ENCODE data around the gene LCE5A.

LCE5A gene

DNA sequence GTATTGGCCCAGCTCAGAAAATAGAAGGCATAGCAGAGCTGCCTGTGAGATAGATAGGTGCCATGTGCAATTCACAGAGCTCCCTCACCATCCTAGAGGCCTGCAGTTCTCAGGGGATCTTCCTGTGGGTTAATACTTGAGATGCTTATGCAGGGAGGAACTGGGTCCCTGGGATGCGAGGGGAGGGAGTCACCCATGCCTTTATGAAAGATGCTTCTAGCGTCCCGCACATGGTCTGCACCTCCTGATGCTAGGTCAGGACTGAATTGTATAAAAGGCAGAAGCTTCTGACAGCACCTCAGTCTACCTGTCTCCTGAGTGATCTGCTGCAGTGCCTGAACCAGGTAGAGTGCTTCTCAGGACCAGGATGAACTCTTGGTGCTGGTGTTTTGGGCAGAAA, at the start of gene LCE5A:
LCE5A (plus strand) TSS at position 301 of the 400 bp plus-strand sequence. CDS start 732 bp downstream, outside the sequence.
- H3K27ac ChIP-seq = no peak within 1 kb of the TSS
- TF ChIP-seq CTCF (IDR thresholded peaks at IDR 0.05) = no peak
- TF ChIP-seq ZFX (IDR thresholded peaks at IDR 0.05; ENCODE audit: borderline replicate concordance) = no peak

DNA sequence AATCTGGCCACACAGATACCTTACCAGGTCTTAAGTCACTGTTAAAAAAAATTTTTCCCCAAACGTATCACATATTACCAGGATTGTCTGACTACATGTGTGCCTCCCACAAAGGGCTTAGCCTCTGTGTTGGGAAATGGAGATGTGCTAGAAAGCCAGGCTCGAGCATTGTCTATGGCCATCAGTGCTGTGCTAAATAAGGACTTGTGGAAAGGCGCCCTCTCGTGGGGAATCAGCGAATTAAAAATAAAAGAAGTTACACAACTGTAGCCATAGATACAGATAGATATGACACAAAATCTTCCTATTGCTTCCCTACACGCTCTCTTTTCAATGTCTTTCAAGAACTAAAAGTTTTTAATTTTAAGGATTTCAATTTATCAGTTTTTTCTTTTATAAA, 49.1 kb upstream of the LCE5A start:
- TF ChIP-seq ZFX (IDR thresholded peaks at IDR 0.05; ENCODE audit: borderline replicate concordance) (no peak), CTCF (IDR thresholded peaks at IDR 0.05) (peak; percentile 97)
- no peak overlapping the region for H3K27ac ChIP-seq

DNA sequence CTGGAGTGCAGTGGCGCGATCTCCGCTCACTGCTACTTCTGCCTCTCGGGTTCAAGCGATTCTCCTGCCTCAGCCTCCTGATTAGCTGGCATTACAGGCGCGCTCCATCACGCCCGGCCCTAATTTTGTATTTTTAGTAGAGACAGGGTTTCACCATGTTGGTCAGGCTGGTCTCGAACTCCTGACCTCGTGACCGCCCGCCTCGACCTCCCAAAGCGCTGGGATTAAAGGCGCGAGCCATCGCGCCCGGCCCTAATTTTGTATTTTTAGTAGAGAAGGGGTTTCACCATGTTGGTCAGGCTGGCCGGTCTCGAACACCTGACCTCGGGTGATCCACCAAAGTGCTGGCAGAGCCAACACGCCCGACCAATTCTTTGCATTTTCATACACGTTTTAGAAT, 48.0 kb upstream of the LCE5A start:
- no peak for TF ChIP-seq ZFX (IDR thresholded peaks at IDR 0.05; ENCODE audit: borderline replicate concordance)
- TF ChIP-seq CTCF (IDR thresholded peaks at IDR 0.05) = no peak
- H3K27ac ChIP-seq = no peak overlapping the region

- H3K27ac ChIP-seq = no peak overlapping the region
- no peak for TF ChIP-seq CTCF (IDR thresholded peaks at IDR 0.05)
- no peak for TF ChIP-seq ZFX (IDR thresholded peaks at IDR 0.05; ENCODE audit: borderline replicate concordance)
Measured at GRCh38 chr1:152466217-152466616, 44.4 kb upstream of the LCE5A start.

GRCh38 chr1:152473887-152474537, 36.6 kb upstream of the LCE5A start:
- H3K27ac ChIP-seq = no peak overlapping the region
- TF ChIP-seq ZFX (IDR thresholded peaks at IDR 0.05; ENCODE audit: borderline replicate concordance) = no peak
- no peak for TF ChIP-seq CTCF (IDR thresholded peaks at IDR 0.05)

- TF ChIP-seq ZFX (IDR thresholded peaks at IDR 0.05; ENCODE audit: borderline replicate concordance) (no peak), CTCF (IDR thresholded peaks at IDR 0.05) (peak; percentile 85)
- H3K27ac ChIP-seq = no peak overlapping the region
Measured at GRCh38 chr1:152479792-152480595, 30.6 kb upstream of the LCE5A start.
